Thoracic aorta (tissue), 2 donors: ENCODE results near the gene KBTBD4. TPM values are rescaled to one million over a fixed set of nuclear protein-coding genes. Genes with fewer than 3 reads are reported as not detected.

Experiments
- ATAC-seq: fragments of 150-250 bp; one replicate; pipeline ENCODE4 v1.8.0; 2017; ENCODE audit warnings: low read depth; ENCODE audit not compliant: insufficient number of reproducible peaks, low FRiP score
- DNase-seq: peaks from one replicate; pipeline ENCODE4 v3.0.0-alpha.2; 2020; ENCODE audit warnings: low spot score
- H3K27ac ChIP-seq, 2 donors: fragments of 200-600 bp; sonication (generic); 1 replicate in 1 of 2; 2 replicates in 1 of 2; pipeline ENCODE4 v1.5.1; 2016; ENCODE audit warnings: mild to moderate bottlenecking in 2 of 2, moderate library complexity in 2 of 2
- H3K27me3 ChIP-seq: fragments of 200-600 bp; sonication (generic); replicated peaks from 2 replicates; pipeline ENCODE4 v1.6.0; 2016; ENCODE audit warnings: mild to moderate bottlenecking; ENCODE audit not compliant: insufficient read depth
- H3K36me3 ChIP-seq: fragments of 200-600 bp; sonication (generic); one replicate; pipeline ENCODE4 v1.5.1; 2016
- H3K4me1 ChIP-seq, 2 donors: fragments of 200-600 bp; sonication (generic); 1 replicate in 1 of 2; 2 replicates in 1 of 2; pipeline versions ENCODE4 v1.5.1 to v1.6.0; 2016; ENCODE audit warnings: low read depth in 2 of 2, mild to moderate bottlenecking in 1 of 2; ENCODE audit not compliant: control insufficient read depth in 1 of 2
- H3K4me3 ChIP-seq: fragments of 200-600 bp; sonication (generic); 2 replicates; pipeline ENCODE4 v1.5.1; 2016; ENCODE audit warnings: mild to moderate bottlenecking
- H3K9me3 ChIP-seq: fragments of 200-600 bp; sonication (generic); 2 replicates; pipeline ENCODE4 v1.5.1; 2016
- total RNA-seq, 2 donors: library from RNA; depleted of rRNA; stranded (reverse); fragments of >200 nt; gene quantifications; one replicate each; pipeline versions ENCODE4 v1.1.0 to v1.2.3, GENCODE V29; 2016
- TF ChIP-seq, protein P1 (sequence below): fragments of 200-600 bp; sonication (generic); IDR thresholded peaks from one replicate; pipeline ENCODE4 v1.5.1; 2019; ENCODE audit warnings: antibody characterized with exemption

KBTBD4 gene
- total RNA-seq, 2 donors from 2014 or later = 14.9 to 19.1 TPM

DNA sequence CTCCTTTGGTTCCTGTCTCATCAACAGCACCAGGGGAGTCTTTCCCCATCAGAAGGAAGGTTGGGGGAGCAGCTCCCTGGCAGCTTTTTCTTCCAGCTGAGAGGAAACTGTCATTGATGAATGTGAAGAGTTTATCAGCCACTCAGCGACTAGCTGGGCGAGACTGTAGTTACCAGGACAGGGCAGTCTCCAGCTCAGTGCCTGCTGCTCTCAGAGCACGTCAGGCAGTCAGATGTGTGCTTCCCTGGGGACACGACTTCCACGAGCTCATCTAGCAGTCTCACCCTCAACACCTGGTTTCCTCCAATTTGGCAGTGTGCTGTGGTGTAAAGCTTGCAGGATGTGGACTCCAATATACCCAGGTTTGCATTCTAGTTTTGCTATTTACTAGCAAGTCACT, 28.0 kb upstream of the KBTBD4 start:
- no peak for DNase-seq
- H3K27ac ChIP-seq = no peak overlapping the region
- H3K9me3 ChIP-seq = no peaks in the 10 kb centered on the region
- no peak overlapping the region for H3K4me3 ChIP-seq
- H3K36me3 ChIP-seq = no peaks in the 10 kb centered on the region
- H3K27me3 ChIP-seq = no peaks in the 10 kb centered on the region
- ATAC-seq = no peak
- TF ChIP-seq, protein P1, sequence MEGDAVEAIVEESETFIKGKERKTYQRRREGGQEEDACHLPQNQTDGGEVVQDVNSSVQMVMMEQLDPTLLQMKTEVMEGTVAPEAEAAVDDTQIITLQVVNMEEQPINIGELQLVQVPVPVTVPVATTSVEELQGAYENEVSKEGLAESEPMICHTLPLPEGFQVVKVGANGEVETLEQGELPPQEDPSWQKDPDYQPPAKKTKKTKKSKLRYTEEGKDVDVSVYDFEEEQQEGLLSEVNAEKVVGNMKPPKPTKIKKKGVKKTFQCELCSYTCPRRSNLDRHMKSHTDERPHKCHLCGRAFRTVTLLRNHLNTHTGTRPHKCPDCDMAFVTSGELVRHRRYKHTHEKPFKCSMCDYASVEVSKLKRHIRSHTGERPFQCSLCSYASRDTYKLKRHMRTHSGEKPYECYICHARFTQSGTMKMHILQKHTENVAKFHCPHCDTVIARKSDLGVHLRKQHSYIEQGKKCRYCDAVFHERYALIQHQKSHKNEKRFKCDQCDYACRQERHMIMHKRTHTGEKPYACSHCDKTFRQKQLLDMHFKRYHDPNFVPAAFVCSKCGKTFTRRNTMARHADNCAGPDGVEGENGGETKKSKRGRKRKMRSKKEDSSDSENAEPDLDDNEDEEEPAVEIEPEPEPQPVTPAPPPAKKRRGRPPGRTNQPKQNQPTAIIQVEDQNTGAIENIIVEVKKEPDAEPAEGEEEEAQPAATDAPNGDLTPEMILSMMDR = no peak
- H3K4me1 ChIP-seq = peaks cover 10 to 13% of the 10 kb centered on the region in 2 donors

DNA sequence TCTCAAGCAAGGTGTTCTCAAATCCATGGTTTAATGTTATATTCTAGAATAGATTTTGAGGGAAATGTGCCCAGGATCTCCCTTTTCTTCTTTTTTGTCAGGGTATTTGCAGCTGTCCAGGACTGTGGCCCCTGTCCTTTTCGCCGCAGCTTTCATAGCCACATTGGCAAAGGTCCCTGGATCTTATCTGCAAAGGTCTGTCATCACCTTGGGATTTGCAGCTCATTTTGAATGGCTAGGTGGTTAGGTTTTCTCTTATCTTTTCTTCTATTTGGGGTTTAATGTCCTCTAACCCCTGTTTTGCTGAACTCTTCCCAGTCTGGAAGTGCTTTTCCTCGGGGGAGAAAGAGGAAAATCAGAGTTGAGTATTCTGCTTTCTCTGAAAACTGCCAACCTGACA, 27.2 kb upstream of the KBTBD4 start:
- ATAC-seq (no peak), DNase-seq (no peak)
- TF ChIP-seq, protein P1 = no peak
- Histone ChIP-seq H3K9me3 (no peaks in the 10 kb centered on the region), H3K36me3 (no peaks in the 10 kb centered on the region), H3K4me1 (peaks cover 10 to 13% of the 10 kb centered on the region in 2 donors), H3K27ac (no peak overlapping the region), H3K27me3 (no peaks in the 10 kb centered on the region), H3K4me3 (no peak overlapping the region)

DNA sequence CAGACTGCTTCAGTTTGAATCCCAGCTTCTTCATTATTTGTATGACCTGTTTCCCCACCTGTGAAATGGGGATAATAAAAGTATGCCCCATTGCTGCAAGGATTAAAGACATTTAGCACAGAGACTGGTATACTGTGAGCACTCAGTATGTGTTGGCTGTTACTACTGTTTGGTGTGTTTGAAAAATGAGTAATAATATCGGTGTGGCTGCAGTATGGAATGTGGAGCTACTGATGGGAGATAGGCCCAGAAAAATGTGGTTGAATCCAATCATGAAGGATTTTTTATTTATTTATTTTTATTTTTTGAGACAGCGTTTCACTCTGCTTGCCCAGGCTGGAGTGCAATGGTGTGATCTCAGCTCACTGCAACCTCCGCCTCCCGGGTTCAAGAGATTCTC, 24.5 kb upstream of the KBTBD4 start:
- Histone ChIP-seq H3K4me3 (no peak overlapping the region), H3K27me3 (no peaks in the 10 kb centered on the region), H3K36me3 (no peaks in the 10 kb centered on the region), H3K27ac (no peak overlapping the region), H3K9me3 (no peaks in the 10 kb centered on the region), H3K4me1 (peaks cover 10 to 13% of the 10 kb centered on the region in 2 donors)
- ATAC-seq = no peak
- no peak for DNase-seq
- TF ChIP-seq, protein P1 = no peak

DNA sequence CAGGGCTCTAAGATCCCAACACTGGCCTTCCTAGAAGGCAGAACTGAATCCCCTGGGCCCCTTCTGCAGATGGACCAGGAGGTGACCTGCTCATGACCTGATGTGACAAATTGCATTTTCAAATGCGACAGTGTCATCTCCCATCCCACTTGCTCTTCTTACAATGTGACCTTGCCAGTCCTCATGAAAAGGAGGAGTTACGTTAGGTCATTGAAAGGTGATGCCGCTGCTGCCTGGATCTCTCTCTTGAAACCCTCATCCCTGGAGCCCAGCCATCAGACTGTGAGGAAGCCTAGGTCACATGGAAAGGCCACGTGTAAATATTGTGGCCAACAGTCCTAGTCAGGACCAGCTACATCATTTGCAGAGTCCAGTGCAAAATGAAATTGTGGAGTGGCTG, 21.1 kb upstream of the KBTBD4 start:
- Histone ChIP-seq H3K9me3 (no peaks in the 10 kb centered on the region), H3K27ac (no peak overlapping the region), H3K4me1 (no peaks in the 10 kb centered on the region), H3K4me3 (no peak overlapping the region), H3K27me3 (no peaks in the 10 kb centered on the region), H3K36me3 (no peaks in the 10 kb centered on the region)
- no peak for ATAC-seq
- TF ChIP-seq, protein P1 = no peak
- no peak for DNase-seq

DNA sequence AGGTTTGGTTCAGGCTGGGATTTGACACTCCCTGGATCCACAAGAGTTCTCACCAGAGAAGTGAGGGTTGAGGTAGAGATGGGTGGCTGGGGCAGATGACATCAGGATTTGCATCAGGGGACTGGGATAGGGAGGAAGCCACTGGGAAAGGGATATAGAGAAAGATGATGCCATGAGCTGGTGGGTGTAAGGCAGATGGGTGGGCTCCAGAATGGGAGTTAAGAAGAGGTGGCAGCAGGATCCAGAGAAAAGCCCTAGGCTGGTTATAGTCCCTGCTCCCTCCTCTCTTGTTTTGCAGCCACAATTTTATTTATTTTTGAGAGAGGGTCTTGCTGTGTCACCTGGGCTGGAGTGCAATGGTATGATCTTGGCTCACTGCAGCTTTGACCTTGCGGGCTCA, 17.2 kb upstream of the KBTBD4 start:
- ATAC-seq (no peak), DNase-seq (no peak)

More for the DNA sequence above, 17.2 kb upstream of the KBTBD4 start:
- TF ChIP-seq, protein P1 = no peak
- no peaks in the 10 kb centered on the region for H3K36me3 ChIP-seq
- H3K4me1 ChIP-seq = peaks cover 12% of the 10 kb centered on the region in 2 donors
- H3K9me3 ChIP-seq = no peaks in the 10 kb centered on the region
- H3K27me3 ChIP-seq = peaks cover 10% of the 10 kb centered on the region
- no peak overlapping the region for H3K4me3 ChIP-seq
- no peak overlapping the region for H3K27ac ChIP-seq
